CD4-positive, alpha-beta T cell treated with Interleukin-6 at 100 ng/mL for 8 hours (primary cell): ENCODE results near the gene SLC7A8.

Experiments
- DNase-seq: peaks from one replicate; pipeline ENCODE4 v3.0.0-alpha.2; 2020; ENCODE audit warnings: mixed read lengths, low spot score

SLC7A8 gene

GRCh38 chr14:23154964-23155587, 28.4 kb downstream of the SLC7A8 start:
- DNase-seq, result peak; percentile 9

- no peak for DNase-seq
These were observed 29.3 kb downstream of the SLC7A8 start for GRCh38 chr14:23153851-23154796.

- no peak for DNase-seq
These were observed 32.1 kb downstream of the SLC7A8 start for GRCh38 chr14:23151342-23151741.

- DNase-seq, result no peak
These were observed 33.7 kb downstream of the SLC7A8 start for GRCh38 chr14:23149745-23150144.

- no peak for DNase-seq
These were observed 34.7 kb downstream of the SLC7A8 start for GRCh38 chr14:23148591-23149249.

- DNase-seq, result no peak
These were observed 35.8 kb downstream of the SLC7A8 start for GRCh38 chr14:23147676-23148075.

- DNase-seq, result no peak
These were observed 36.5 kb downstream of the SLC7A8 start for GRCh38 chr14:23146980-23147379.

- DNase-seq, result no peak
These were observed 37.0 kb downstream of the SLC7A8 start for GRCh38 chr14:23146351-23146910.

GRCh38 chr14:23145794-23146350, 37.6 kb downstream of the SLC7A8 start:
- no peak for DNase-seq

- no peak for DNase-seq
These were observed 39.5 kb downstream of the SLC7A8 start for GRCh38 chr14:23143911-23144310.

- no peak for DNase-seq
These were observed 40.6 kb downstream of the SLC7A8 start for GRCh38 chr14:23142826-23143225.

GRCh38 chr14:23141706-23142444, 41.6 kb downstream of the SLC7A8 start:
- DNase-seq, result no peak

GRCh38 chr14:23140371-23140770, 43.1 kb downstream of the SLC7A8 start:
- DNase-seq, result no peak

- no peak for DNase-seq
These were observed 43.6 kb downstream of the SLC7A8 start for GRCh38 chr14:23139874-23140273.

- no peak for DNase-seq
These were observed 45.5 kb downstream of the SLC7A8 start for GRCh38 chr14:23137813-23138535.

- DNase-seq, result no peak
These were observed 46.2 kb downstream of the SLC7A8 start for GRCh38 chr14:23137192-23137812.

GRCh38 chr14:23136566-23137133, 46.8 kb downstream of the SLC7A8 start:
- DNase-seq, result no peak

GRCh38 chr14:23132970-23133369, 50.5 kb downstream of the SLC7A8 start:
- DNase-seq, result no peak

GRCh38 chr14:23131482-23131881, 52.0 kb downstream of the SLC7A8 start:
- no peak for DNase-seq

GRCh38 chr14:23130871-23131270, 52.6 kb downstream of the SLC7A8 start:
- DNase-seq, result no peak
